Stimulated activated CD4-positive, alpha-beta T cell treated with anti-CD3 and anti-CD28 coated beads, Interleukin-12 subunit alpha, Interleukin-12 subunit beta, amount 100 ng/mL, for 48 hours (primary cell): ENCODE results near the gene LAMB1.

ENCODE experiments used
- DNase-seq, 3 donors: peaks; one replicate each; pipeline ENCODE4 v3.0.0-alpha.2; 2020; ENCODE audit warnings: low read depth in 2 of 3, low spot score in 1 of 3

LAMB1 gene

GRCh38 chr7:107948645-107949442, 54.1 kb downstream of the LAMB1 start:
- DNase-seq: no peak

DNA sequence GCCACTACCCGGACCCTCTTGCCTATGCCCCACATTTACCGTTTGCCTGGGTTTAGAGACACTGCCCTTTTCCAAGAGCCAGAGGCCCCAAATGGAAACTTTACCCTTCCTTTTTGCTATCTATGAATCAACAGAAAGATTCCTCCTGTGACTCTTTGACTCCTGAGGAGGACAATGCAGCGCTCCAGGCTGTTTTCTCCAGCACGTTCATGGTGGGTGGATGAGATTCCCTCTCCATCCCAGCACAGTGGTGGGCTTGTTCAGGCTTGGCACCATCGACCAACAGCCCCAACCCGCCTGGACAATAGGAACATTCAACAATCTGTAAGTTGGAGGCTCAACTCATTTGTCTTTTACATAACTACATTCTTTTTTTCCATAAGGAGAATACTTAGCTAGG, 56.1 kb downstream of the LAMB1 start:
- DNase-seq: no peak

DNA sequence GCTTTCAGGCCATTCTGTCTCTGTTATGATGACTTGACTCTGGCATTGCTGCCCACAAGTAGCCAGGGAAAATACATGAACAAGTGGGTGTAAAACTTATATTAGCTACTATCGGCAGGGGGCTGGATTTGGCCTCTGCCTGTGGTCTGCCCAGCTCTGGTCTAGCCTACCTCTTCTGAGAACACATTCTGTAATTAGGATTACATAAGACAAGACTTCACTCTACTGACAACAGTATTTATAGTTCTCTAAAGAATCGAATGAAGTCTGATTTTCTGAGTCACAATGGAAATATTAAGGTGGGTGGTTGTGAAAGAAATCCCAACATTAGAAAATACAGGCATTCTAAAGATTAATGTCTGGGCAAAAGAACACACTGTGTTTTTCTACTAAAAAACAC, 56.5 kb downstream of the LAMB1 start:
- no peak for DNase-seq

- DNase-seq: no peak
Measured at GRCh38 chr7:107945332-107945731, 57.6 kb downstream of the LAMB1 start.

GRCh38 chr7:107944411-107945169, 58.4 kb downstream of the LAMB1 start:
- DNase-seq: no peak

DNA sequence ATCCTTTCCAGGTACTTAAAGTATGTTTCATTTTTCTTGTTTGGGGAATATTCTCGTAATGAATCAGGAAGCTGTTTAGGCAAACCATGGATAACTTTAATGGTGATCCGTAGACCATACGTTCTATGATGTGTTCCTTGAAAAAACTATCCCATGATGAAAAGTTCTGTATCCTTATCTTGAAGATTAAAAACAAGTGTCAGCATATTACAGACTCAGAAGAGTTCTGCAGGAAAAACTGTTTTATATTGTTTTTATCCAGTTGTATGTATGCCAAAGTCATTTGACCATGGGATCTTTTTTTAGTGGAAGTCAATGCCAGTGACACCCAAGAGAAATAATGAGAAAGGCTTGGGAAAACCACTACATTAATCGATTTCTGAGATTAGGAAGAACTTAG, 59.9 kb downstream of the LAMB1 start:
- DNase-seq: no peak

GRCh38 chr7:107940951-107941350, 62.0 kb downstream of the LAMB1 start:
- DNase-seq: no peak

DNA sequence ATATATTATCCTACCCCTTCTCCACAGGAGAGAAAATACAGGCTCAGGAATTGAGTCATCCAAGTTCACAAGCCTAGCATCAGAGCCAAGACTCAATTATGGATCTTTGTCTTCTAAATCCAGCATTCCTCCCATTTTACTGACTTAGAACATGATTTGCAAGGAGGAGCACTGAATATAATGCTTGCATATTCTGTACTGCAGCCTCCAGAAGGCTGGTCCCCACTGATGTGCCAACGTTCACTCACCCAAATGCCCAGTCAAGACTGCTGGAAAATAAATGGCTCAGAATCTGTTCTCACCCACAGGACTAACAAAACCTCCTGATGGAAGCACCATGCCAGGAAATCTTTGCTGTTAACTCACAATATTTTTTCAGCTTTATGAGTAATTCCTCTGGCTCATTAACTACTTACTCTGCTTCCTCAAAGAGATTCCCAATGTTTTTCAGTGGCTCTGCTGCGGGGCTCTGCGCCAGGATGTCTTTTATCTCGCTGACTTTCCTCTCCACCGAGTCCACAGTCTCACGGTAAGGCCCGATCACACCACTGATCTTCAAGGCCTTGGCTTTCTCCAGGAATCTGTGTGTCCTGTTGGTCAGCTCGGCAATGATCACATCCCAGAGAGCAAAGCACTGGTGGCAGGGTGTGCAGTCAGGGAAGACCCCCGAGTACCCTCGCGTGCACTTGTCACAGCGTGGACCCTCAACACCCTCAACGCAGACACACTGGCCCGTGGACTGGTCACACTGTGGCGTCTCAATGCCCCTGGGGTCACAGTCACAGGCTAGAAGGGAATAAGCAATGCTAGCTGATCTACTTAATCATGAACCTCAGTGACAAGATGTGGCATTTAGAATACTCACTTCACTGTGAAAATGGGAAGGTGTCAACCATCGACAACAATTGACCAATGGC, 63.1 kb downstream of the LAMB1 start:
- DNase-seq: no peak

GRCh38 chr7:107938456-107939250, 64.3 kb downstream of the LAMB1 start:
- no peak for DNase-seq

- no peak for DNase-seq
Measured at GRCh38 chr7:107937531-107937930, 65.4 kb downstream of the LAMB1 start.

DNA sequence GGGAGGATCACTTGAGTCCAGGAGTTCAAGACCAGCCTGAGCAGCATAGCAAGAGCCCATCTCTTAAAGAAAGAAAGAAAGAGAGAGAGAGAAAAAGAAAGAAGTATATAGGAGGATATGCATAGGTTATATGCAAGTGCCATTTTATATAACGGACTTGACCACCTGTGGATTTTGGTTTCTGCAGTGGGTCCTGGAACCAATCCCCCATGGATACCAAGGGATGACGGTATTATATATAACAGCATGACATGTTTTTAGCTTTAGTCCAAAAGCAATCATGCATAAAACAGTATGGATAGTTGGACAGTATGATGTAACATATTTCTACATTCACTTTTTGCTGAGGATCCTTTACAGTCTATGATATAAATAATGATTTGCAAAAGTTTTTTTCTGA, 66.6 kb downstream of the LAMB1 start:
- no peak for DNase-seq

- no peak for DNase-seq
Measured at GRCh38 chr7:107934991-107935770, 67.8 kb downstream of the LAMB1 start.

DNA sequence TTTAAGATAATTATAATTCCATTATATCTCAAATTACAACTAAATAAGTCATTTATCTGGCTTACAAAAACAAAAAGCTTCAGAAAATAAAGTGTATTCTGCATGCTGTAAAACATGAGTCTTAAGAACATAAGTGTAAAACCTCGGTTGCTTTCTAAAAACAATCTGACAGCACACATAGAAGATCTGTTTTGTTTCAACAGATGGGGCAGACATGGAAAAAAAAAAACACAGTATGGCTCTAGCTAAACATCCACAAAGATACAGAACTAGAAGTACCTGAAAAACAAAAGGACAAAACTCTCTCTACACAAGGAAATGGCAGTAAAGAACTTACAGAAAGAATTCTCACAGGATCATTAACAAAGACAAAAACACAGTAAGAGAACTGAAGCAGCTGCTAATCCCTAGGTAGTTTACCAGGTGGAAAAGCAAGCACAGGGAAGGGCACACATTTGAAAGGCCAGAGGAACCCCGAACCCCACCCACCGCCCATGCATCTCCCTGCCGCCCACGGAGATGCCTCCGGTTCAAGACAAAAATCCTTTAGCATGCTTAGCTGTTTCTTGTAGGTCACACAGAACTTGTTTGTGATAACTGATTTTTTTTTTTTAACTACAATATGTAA, 69.5 kb downstream of the LAMB1 start:
- no peak for DNase-seq

GRCh38 chr7:107932805-107933204, 70.2 kb downstream of the LAMB1 start:
- DNase-seq: no peak

- no peak for DNase-seq
Measured at GRCh38 chr7:107931740-107932515, 71.0 kb downstream of the LAMB1 start.

- no peak for DNase-seq
Measured at GRCh38 chr7:107926481-107926880, 76.5 kb downstream of the LAMB1 start.

GRCh38 chr7:107924841-107925504, 78.0 kb downstream of the LAMB1 start:
- no peak for DNase-seq

GRCh38 chr7:107922886-107923285, 80.1 kb downstream of the LAMB1 start:
- DNase-seq: no peak
